Smooth muscle cell of the pulmonary artery (primary cell): ENCODE data around the gene INSRR. TPM values are rescaled to one million over a fixed set of nuclear protein-coding genes. Genes with fewer than 3 reads are reported as not detected.

Experiments
- total RNA-seq: library from RNA; depleted of rRNA; stranded (reverse); fragments of >200 nt; gene quantifications from 2 replicates; pipeline ENCODE4 v1.2.3, GENCODE V29; 2014

The INSRR gene
- total RNA-seq = under 0.01 TPM in 1 of 2 replicates, not detected in the other

GRCh38 chr1:156858959-156859522 is at the start of gene INSRR:
INSRR (minus strand) TSS chr1:156859117; CDS start chr1:156858621, 496 bp downstream.

GRCh38 chr1:156893048-156893953 is 34.4 kb upstream of the INSRR start, which contains the start of gene PEAR1:
PEAR1 (plus strand) TSS chr1:156893718; CDS start chr1:156903927, 10,209 bp downstream.

GRCh38 chr1:156860628-156861423 is 1.9 kb upstream of the INSRR start, which contains the start of gene NTRK1:
NTRK1 (plus strand) TSS chr1:156860865; CDS start chr1:156860935, 70 bp downstream.

GRCh38 chr1:156816561-156817328 is 42.2 kb downstream of the INSRR start, which contains the start of gene SH2D2A:
SH2D2A (minus strand) TSS chr1:156816848; CDS start chr1:156816708, 140 bp downstream.

Other genes starting within 250 kb of the INSRR start
- gene HAPLN2, start 239.7 kb downstream of the INSRR start, total RNA-seq = not detected in 2 replicates
- gene BCAN, start 217.0 kb downstream of the INSRR start, total RNA-seq = not detected in 2 replicates
- gene NES, start 181.7 kb downstream of the INSRR start, total RNA-seq = 43.7 and 57.4 TPM in 2 replicates
- gene CRABP2, start 153.5 kb downstream of the INSRR start, total RNA-seq = 13.8 and 24.8 TPM in 2 replicates
- gene METTL25B, start 130.6 kb downstream of the INSRR start, total RNA-seq = 12.4 and 15.2 TPM in 2 replicates
- 8.9 and 10.9 TPM in 2 replicates for gene ISG20L2, start 130.4 kb downstream of the INSRR start, total RNA-seq
- 35.4 and 54.9 TPM in 2 replicates for gene MRPL24, start 118.0 kb downstream of the INSRR start, total RNA-seq
- 125 and 164 TPM in 2 replicates for gene HDGF, start 107.4 kb downstream of the INSRR start, total RNA-seq
- gene PRCC, start 91.6 kb downstream of the INSRR start, total RNA-seq = 15.6 and 15.8 TPM in 2 replicates
- 0.13 TPM in 1 of 2 replicates, not detected in the other for gene SH2D2A, start 42.3 kb downstream of the INSRR start, total RNA-seq
- gene NTRK1, start 1.7 kb upstream of the INSRR start, total RNA-seq = 0.03 and 0.07 TPM in 2 replicates
- 12.7 and 15.9 TPM in 2 replicates for gene PEAR1, start 34.6 kb upstream of the INSRR start, total RNA-seq
- gene LRRC71, start 61.5 kb upstream of the INSRR start, total RNA-seq = 0.13 TPM in 1 of 2 replicates, not detected in the other
- gene ARHGEF11, start 186.6 kb upstream of the INSRR start, total RNA-seq = 31.7 and 33.3 TPM in 2 replicates
- not detected in 2 replicates for gene ETV3L, start 240.7 kb upstream of the INSRR start, total RNA-seq